IMR-90 (cell line): ENCODE data around the gene PRUNE2. TPM values are rescaled to one million over a fixed set of nuclear protein-coding genes. Genes with fewer than 3 reads are reported as not detected.

Experiments
- ATAC-seq: fragments of 200-7000 bp; cut with Tn5 transposase; 2 replicates; pipeline ENCODE4 v1.9.1; 2020; ENCODE audit warnings: low read depth, mild to moderate bottlenecking, moderate library complexity
- BruUV-seq: library from RNA; stranded (reverse); fragments of 400-500 nt; replicated peaks from 2 replicates; lab custom pipeline; 2021; lab: Mats Ljungman, UMichigan
- CTCF ChIA-PET: fragments of 300-600 bp; formaldehyde crosslinking; extraction: SDS; loops from one replicate; lab custom pipeline; 2021; ENCODE audit warnings: antibody characterized with exemption; lab: Yijun Ruan, JAX
- POLR2A ChIA-PET: fragments of 300-600 bp; sonication (Branson Sonifier 250); formaldehyde crosslinking; loops from one replicate; lab custom pipeline; 2022; ENCODE audit warnings: antibody characterized with exemption; ENCODE audit not compliant: unreplicated experiment; lab: Charles Lee
- DNase-seq: peaks from one replicate; pipeline ENCODE4 v3.0.0; 2013
- H2AFZ ChIP-seq: replicated peaks from 2 replicates; pipeline ENCODE3; 2013; ENCODE audit warnings: low read length, mild to moderate bottlenecking; ENCODE audit not compliant: poor library complexity
- H2AK5ac ChIP-seq: 2 replicates; pipeline ENCODE4 v1.6.1; 2013; ENCODE audit warnings: low read depth, low read length, inconsistent platforms
- H2AK9ac ChIP-seq: replicated peaks from 2 replicates; pipeline ENCODE3; 2013; ENCODE audit warnings: mild to moderate bottlenecking, low read depth, low read length, moderate library complexity; ENCODE audit not compliant: poor library complexity
- H2BK120ac ChIP-seq: 2 replicates; pipeline ENCODE4 v1.6.1; 2013; ENCODE audit warnings: low read depth, low read length, inconsistent platforms
- H2BK15ac ChIP-seq: 3 replicates; pipeline ENCODE4 v1.6.1; 2013; ENCODE audit warnings: low read depth, low read length, inconsistent platforms
- H2BK20ac ChIP-seq: 2 replicates; pipeline ENCODE4 v1.6.1; 2013; ENCODE audit warnings: low read depth, mild to moderate bottlenecking, inconsistent platforms, low read length, moderate library complexity
- H2BK5ac ChIP-seq: 2 replicates; pipeline ENCODE4 v1.6.1; 2013; ENCODE audit warnings: mild to moderate bottlenecking, low read depth, low read length, inconsistent platforms; ENCODE audit not compliant: poor library complexity, severe bottlenecking
- H3K14ac ChIP-seq: replicated peaks from 2 replicates; pipeline ENCODE4 v1.6.1; 2013; ENCODE audit warnings: low read depth, low read length, inconsistent platforms
- H3K18ac ChIP-seq: 2 replicates; pipeline ENCODE4 v1.6.1; 2013; ENCODE audit warnings: low read depth, low read length, control low read depth
- H3K23ac ChIP-seq: 2 replicates; pipeline ENCODE4 v1.6.1; 2013; ENCODE audit warnings: low read depth, low read length, inconsistent platforms
- H3K27ac ChIP-seq: 2 replicates; pipeline ENCODE4 v1.5.1; 2013; ENCODE audit warnings: mild to moderate bottlenecking, control low read depth, low read length; ENCODE audit not compliant: insufficient read depth
- H3K27me3 ChIP-seq: 2 replicates; pipeline ENCODE4 v1.6.1; 2013; ENCODE audit warnings: low read length; ENCODE audit not compliant: control insufficient read depth, insufficient read depth
- H3K36me3 ChIP-seq: 2 replicates; pipeline ENCODE4 v1.6.1; 2013; ENCODE audit warnings: low read length, mixed read lengths; ENCODE audit not compliant: control insufficient read depth, insufficient read depth
- H3K4ac ChIP-seq: 2 replicates; pipeline ENCODE4 v1.6.1; 2013; ENCODE audit warnings: low read depth, low read length, inconsistent platforms
- H3K4me1 ChIP-seq: 2 replicates; pipeline ENCODE4 v1.6.1; 2013; ENCODE audit warnings: low read length, mixed read lengths; ENCODE audit not compliant: control insufficient read depth, insufficient read depth
- H3K4me2 ChIP-seq: 2 replicates; pipeline ENCODE4 v1.6.1; 2013; ENCODE audit warnings: low read depth, mild to moderate bottlenecking, control low read depth, low read length, moderate library complexity
- H3K4me3 ChIP-seq: 2 replicates; pipeline ENCODE4 v1.5.1; 2013; ENCODE audit warnings: low read depth, mild to moderate bottlenecking, control low read depth, low read length, moderate library complexity; ENCODE audit not compliant: insufficient read depth
- H3K56ac ChIP-seq: 2 replicates; pipeline ENCODE4 v1.6.1; 2013; ENCODE audit warnings: low read length, inconsistent platforms; ENCODE audit not compliant: insufficient read depth; ENCODE audit errors: extremely low read depth
- H3K79me1 ChIP-seq, 2 experiments: 2 replicates each; pipeline ENCODE4 v1.6.1; 2013; ENCODE audit warnings: low read length in 2 of 2, inconsistent platforms in 1 of 2, low read depth in 1 of 2
- H3K9ac ChIP-seq: 2 replicates; pipeline ENCODE4 v1.6.1; 2013; ENCODE audit warnings: low read depth, low read length, control low read depth
- H3K9me1 ChIP-seq: 2 replicates; pipeline ENCODE4 v1.6.1; 2013; ENCODE audit warnings: low read length, inconsistent platforms; ENCODE audit not compliant: insufficient read depth
- H3K9me3 ChIP-seq: 2 replicates; pipeline ENCODE4 v1.6.1; 2013; ENCODE audit warnings: low read length; ENCODE audit not compliant: control insufficient read depth, insufficient read depth
- H4K20me1 ChIP-seq: 2 replicates; pipeline ENCODE4 v1.6.1; 2013; ENCODE audit warnings: low read length, inconsistent platforms; ENCODE audit not compliant: insufficient read depth
- H4K5ac ChIP-seq: 2 replicates; pipeline ENCODE4 v1.6.1; 2013; ENCODE audit warnings: mild to moderate bottlenecking, low read depth, low read length, control low read depth
- H4K8ac ChIP-seq, 2 experiments: 2 replicates each; pipeline ENCODE4 v1.6.1; 2013; ENCODE audit warnings: low read depth in 2 of 2, low read length in 2 of 2, control low read depth in 1 of 2, inconsistent platforms in 1 of 2
- H4K91ac ChIP-seq: 2 replicates; pipeline ENCODE4 v1.6.1; 2013; ENCODE audit warnings: low read depth, low read length, inconsistent platforms; ENCODE audit not compliant: insufficient read depth
- MAZ ChIP-seq: IDR thresholded peaks from 2 replicates; pipeline ENCODE4 v1.6.1; 2012; ENCODE audit warnings: low read depth, mild to moderate bottlenecking, low read length, improper control_type of control experiment, moderate library complexity, borderline replicate concordance
- MXI1 ChIP-seq: IDR thresholded peaks from 2 replicates; pipeline ENCODE4 v1.6.1; 2012; ENCODE audit warnings: low read depth, mild to moderate bottlenecking, low read length, moderate library complexity, borderline replicate concordance
- SMC3 ChIP-seq: fragments of 150-350 bp; IDR thresholded peaks from 2 replicates; pipeline ENCODE4 v1.6.1; 2016; ENCODE audit warnings: low read depth, mild to moderate bottlenecking, antibody characterized with exemption, low read length, moderate library complexity
- WGBS, 2 experiments: methylation state at CpG; one replicate each; pipeline versions ENCODE4 v1.1.5 to v1.1.7; 2013; ENCODE audit warnings: missing lambda C conversion rate in 2 of 2; ENCODE audit not compliant: insufficient read length in 1 of 2; ENCODE audit errors: extremely low coverage in 2 of 2; 5-methylcytosine and 5-hydroxymethylcytosine counted together
- dilution Hi-C: fragments of 300-500 bp; cut with HindIII; formaldehyde crosslinking; loops from one replicate; pipeline ENCODE4 v1.14.3; 2018; ENCODE audit warnings: low sequenced_read_pairs; ENCODE audit not compliant: unreplicated experiment
- in situ Hi-C: fragments of 300-500 bp; cut with MboI; formaldehyde crosslinking; loops from 3 replicates; pipeline ENCODE4 v1.14.3; 2019; ENCODE audit warnings: low sequenced_read_pairs, inconsistent platforms, mixed read lengths
- intact Hi-C: fragments of 100-400 bp; cut with micrococcal nuclease; formaldehyde crosslinking; loops from 2 replicates; pipeline ENCODE4 v1.10.0; 2022
- polyA plus RNA-seq, 3 experiments: library from polyadenylated mRNA; depleted of rRNA; stranded (reverse); fragments of >200 nt; gene quantifications; 2 replicates each; pipeline ENCODE4 v1.2.3, GENCODE V29; 2012; ENCODE audit warnings: low replicate concordance in 1 of 3
- total RNA-seq: library from RNA; depleted of rRNA; stranded (reverse); fragments of >200 nt; gene quantifications from 2 replicates; pipeline ENCODE4 v1.2.3, GENCODE V29; 2012
- TF ChIP-seq, protein P1 (sequence below): conservative IDR thresholded peaks from 2 replicates; pipeline ENCODE4 v1.5.1; 2012; ENCODE audit warnings: mild to moderate bottlenecking, low read depth, low read length, improper control_type of control experiment

The PRUNE2 gene
- total and polyA plus RNA-seq, 2 of the 4 experiments (the other 2 are of a cell fraction), result 0.70 to 1.6 TPM

DNA sequence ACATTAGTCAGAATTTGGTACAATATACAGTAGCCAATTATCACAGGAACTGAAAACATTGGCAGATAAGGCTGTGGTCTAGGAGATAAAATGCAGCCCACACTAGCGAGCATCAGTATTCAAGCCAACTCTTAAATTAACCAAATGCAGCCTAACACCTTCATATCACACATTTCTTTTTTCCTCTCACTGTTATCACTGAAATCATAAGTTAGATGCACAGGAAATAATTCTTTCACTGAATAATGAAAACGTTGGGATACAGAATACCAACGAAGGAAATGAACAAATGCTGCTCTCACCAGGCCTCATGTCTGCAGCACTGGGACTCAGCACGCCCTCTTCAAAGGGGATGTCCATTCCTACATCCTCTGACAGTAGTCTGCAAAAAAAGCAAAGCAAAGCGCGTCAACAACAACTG, 250.8 kb downstream of the PRUNE2 start:
- peak overlapping the region; percentile 73 for H4K91ac ChIP-seq
- intact Hi-C loops (no loop called here), dilution Hi-C loops (no loop called here), in situ Hi-C loops (loop anchor here (5.0 kb wide), 1 partner anchor 208 kb away; no protein-coding TSS in a partner anchor)
- no peak overlapping the region for H3K23ac ChIP-seq
- H2BK15ac ChIP-seq, result peak overlapping the region; percentile 53; the same call in 2 of the 3 replicates
- CTCF ChIA-PET, result no interaction called here
- peak overlapping the region; percentile 51; the same call in 1 of the 2 replicates for H4K5ac ChIP-seq
- ATAC-seq, result peak; percentile 21
- BruUV-seq, result no TSS peak
- H3K56ac ChIP-seq, result no peak overlapping the region
- TF ChIP-seq, protein P1, sequence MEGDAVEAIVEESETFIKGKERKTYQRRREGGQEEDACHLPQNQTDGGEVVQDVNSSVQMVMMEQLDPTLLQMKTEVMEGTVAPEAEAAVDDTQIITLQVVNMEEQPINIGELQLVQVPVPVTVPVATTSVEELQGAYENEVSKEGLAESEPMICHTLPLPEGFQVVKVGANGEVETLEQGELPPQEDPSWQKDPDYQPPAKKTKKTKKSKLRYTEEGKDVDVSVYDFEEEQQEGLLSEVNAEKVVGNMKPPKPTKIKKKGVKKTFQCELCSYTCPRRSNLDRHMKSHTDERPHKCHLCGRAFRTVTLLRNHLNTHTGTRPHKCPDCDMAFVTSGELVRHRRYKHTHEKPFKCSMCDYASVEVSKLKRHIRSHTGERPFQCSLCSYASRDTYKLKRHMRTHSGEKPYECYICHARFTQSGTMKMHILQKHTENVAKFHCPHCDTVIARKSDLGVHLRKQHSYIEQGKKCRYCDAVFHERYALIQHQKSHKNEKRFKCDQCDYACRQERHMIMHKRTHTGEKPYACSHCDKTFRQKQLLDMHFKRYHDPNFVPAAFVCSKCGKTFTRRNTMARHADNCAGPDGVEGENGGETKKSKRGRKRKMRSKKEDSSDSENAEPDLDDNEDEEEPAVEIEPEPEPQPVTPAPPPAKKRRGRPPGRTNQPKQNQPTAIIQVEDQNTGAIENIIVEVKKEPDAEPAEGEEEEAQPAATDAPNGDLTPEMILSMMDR, result no peak
- no peak for TF ChIP-seq MXI1
- TF ChIP-seq MAZ, result no peak
- no peak for TF ChIP-seq SMC3
- H3K18ac ChIP-seq, result peak overlapping the region; percentile 94
- peak overlapping the region; percentile 82 for H2BK20ac ChIP-seq
- WGBS, 2 experiments, result no CpG with 5 or more reads among the region's 6 CpGs
- no peaks in the 10 kb centered on the region for H4K20me1 ChIP-seq
- no peak overlapping the region for H2AFZ ChIP-seq
- peaks cover 15% of the 10 kb centered on the region for H3K4me1 ChIP-seq
- POLR2A ChIA-PET, result no interaction called here
- H3K27ac ChIP-seq, result peak overlapping the region; percentile 91
- no peaks in the 10 kb centered on the region for H3K79me1 ChIP-seq
- no peaks in the 10 kb centered on the region for H3K36me3 ChIP-seq
- no peak overlapping the region for H3K4me3 ChIP-seq
- H4K8ac ChIP-seq, result peak overlapping the region; percentile 23 to 71; a peak in 3 of 4 replicates
- peak overlapping the region; percentile 43; the same call in 1 of the 2 replicates for H3K4me2 ChIP-seq
- peak overlapping the region; percentile 49 for H3K4ac ChIP-seq
- peak overlapping the region; percentile 78; the same call in 1 of the 2 replicates for H2AK5ac ChIP-seq
- peak overlapping the region; percentile 87 for H2BK5ac ChIP-seq
- no peak for DNase-seq
- H3K9me3 ChIP-seq, result no peaks in the 10 kb centered on the region
- H3K27me3 ChIP-seq, result no peaks in the 10 kb centered on the region
- H2AK9ac ChIP-seq, result no peak overlapping the region
- H3K14ac ChIP-seq, result peak overlapping the region; percentile 44; the same call in 1 of the 2 replicates
- H2BK120ac ChIP-seq, result peak overlapping the region; percentile 69
- H3K9ac ChIP-seq, result no peak overlapping the region; the same call in 1 of the 2 replicates
- H3K9me1 ChIP-seq, result peaks cover 6% of the 10 kb centered on the region; the same call in 1 of the 2 replicates
